ENCODE measurements around the gene CMC2.

The CMC2 gene

DNA sequence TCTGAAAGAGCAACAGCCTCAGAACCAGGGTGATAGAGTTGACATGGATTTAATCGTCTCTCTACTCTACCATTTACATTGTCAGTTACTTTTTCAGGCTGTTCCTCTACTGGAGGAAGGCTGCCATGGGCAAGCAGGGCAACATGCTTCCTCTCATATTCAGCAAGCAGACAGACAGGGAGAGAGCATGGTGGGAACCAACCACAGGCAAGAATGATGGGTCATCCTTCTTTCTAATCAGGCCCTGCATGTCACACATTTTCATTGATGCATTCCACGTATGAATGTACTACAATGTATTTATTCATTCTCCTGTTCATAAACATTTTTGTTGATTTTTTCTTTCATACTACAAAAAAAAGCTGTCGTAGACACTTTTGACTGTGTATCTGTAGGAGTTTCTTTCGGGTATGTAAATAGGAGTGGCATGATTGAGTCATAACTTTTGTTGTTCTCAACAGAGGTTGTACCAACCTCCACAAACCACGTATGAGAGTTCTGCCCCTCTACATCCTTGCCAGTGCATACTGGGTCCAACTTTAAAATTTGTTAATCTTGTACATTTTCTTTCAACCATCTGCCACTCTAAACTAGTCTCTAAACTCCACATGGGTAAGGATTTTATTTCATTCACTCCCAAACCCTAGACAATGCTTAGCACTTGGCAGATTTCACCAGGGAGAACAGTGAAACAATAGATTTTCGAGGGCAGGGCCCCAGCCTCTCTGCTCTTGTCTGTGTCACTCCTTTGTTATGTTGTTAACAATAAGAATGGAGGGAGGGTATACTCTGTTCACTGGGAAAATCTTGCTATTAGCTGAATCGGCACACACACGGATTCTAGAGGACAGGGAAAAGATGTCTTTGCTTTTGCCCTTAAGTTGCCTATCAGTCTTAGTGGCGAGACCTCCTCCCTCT lies 58.7 kb downstream of the CMC2 start:
- no peaks in the 10 kb centered on the region for H3K9me2 ChIP-seq (replicated peaks; ENCODE audit: insufficient read depth, low read length)
- no peak for TF ChIP-seq EZH2phosphoT487 (conservative IDR thresholded peaks at IDR 0.05; ENCODE audit: low read length)
- no peaks in the 10 kb centered on the region for H3K27me3 ChIP-seq (ENCODE audit: low read length)
- H3K4me2 ChIP-seq (ENCODE audit: low read depth, low read length, poor library complexity, severe bottlenecking) = no peak overlapping the region
- H3K27ac ChIP-seq (ENCODE audit: low read depth, low read length) = no peak overlapping the region
- no peak overlapping the region for H3K9ac ChIP-seq (ENCODE audit: low read length)
- H3K36me3 ChIP-seq (ENCODE audit: low read length) = no peaks in the 10 kb centered on the region
- no peaks in the 10 kb centered on the region for H3K9me3 ChIP-seq (ENCODE audit: insufficient read depth, low read length)
- no peaks in the 10 kb centered on the region for H3K79me2 ChIP-seq (ENCODE audit: insufficient read depth, low read length)
- no peaks in the 10 kb centered on the region for H3F3A ChIP-seq (ENCODE audit: insufficient read depth)
- H3K4me3 ChIP-seq (ENCODE audit: insufficient read depth, low read length, poor library complexity, severe bottlenecking) = no peak overlapping the region
- no peak overlapping the region for H2AFZ ChIP-seq (ENCODE audit: low read depth, low read length, severe bottlenecking)
- H4K20me1 ChIP-seq (ENCODE audit: low read depth, low read length) = no peaks in the 10 kb centered on the region

DNA sequence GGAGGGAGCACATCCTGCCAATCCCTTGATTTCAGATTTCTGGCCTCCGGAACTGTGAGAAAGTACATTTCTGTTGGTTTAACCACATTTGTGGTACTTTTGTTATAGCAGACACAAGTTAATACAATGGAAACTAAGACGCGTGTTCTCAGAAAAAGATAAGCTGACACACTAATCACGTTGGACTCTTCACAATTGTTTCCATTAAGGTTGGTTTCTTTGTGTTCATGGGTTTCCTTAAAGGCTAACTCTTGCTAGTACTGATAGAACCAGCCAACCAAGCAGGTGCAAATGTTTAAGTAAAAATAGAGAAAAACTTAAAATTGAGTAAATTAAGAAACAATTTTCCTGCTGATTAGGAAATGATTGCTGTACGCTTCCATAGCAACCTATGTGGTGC lies 59.4 kb downstream of the CMC2 start:
- TF ChIP-seq, protein P1, sequence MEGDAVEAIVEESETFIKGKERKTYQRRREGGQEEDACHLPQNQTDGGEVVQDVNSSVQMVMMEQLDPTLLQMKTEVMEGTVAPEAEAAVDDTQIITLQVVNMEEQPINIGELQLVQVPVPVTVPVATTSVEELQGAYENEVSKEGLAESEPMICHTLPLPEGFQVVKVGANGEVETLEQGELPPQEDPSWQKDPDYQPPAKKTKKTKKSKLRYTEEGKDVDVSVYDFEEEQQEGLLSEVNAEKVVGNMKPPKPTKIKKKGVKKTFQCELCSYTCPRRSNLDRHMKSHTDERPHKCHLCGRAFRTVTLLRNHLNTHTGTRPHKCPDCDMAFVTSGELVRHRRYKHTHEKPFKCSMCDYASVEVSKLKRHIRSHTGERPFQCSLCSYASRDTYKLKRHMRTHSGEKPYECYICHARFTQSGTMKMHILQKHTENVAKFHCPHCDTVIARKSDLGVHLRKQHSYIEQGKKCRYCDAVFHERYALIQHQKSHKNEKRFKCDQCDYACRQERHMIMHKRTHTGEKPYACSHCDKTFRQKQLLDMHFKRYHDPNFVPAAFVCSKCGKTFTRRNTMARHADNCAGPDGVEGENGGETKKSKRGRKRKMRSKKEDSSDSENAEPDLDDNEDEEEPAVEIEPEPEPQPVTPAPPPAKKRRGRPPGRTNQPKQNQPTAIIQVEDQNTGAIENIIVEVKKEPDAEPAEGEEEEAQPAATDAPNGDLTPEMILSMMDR (IDR thresholded peaks at IDR 0.05; ENCODE audit: insufficient read depth, low read length, poor library complexity, severe bottlenecking) = no peak
- no peak for TF ChIP-seq EZH2phosphoT487 (conservative IDR thresholded peaks at IDR 0.05; ENCODE audit: low read length)
- Histone ChIP-seq H3K36me3 (ENCODE audit: low read length) (no peaks in the 10 kb centered on the region), H3K79me2 (ENCODE audit: insufficient read depth, low read length) (no peaks in the 10 kb centered on the region), H3K4me3 (ENCODE audit: insufficient read depth, low read length, poor library complexity, severe bottlenecking) (no peak overlapping the region), H3F3A (ENCODE audit: insufficient read depth) (no peaks in the 10 kb centered on the region), H4K20me1 (ENCODE audit: low read depth, low read length) (no peaks in the 10 kb centered on the region), H3K4me2 (ENCODE audit: low read depth, low read length, poor library complexity, severe bottlenecking) (no peak overlapping the region), H3K27ac (ENCODE audit: low read depth, low read length) (no peak overlapping the region), H3K9me2 (replicated peaks; ENCODE audit: insufficient read depth, low read length) (no peaks in the 10 kb centered on the region), H2AFZ (ENCODE audit: low read depth, low read length, severe bottlenecking) (no peak overlapping the region), H3K27me3 (ENCODE audit: low read length) (no peaks in the 10 kb centered on the region), H3K9me3 (ENCODE audit: insufficient read depth, low read length) (no peaks in the 10 kb centered on the region), H3K9ac (ENCODE audit: low read length) (no peak overlapping the region)

DNA sequence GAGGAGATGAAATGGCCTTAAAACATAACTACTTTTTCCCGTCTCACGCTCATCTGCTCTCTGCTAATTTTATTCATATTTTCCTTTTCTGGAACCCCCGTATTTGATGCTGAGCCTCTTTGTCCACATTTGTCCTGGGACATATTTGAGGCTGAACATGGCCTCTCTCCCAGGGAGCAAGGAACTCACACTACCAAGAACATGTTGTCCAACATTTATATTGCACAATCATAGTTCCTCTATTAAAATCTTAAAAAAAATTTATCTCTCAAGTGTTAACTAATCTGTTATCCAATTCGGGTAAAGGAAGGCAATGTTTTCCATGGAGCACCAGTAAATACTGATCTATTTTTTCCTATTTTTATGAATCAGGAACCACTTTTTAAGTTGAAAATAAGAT lies 60.2 kb downstream of the CMC2 start:
- no peaks in the 10 kb centered on the region for H3K27me3 ChIP-seq (ENCODE audit: low read length)
- H3K4me3 ChIP-seq (ENCODE audit: insufficient read depth, low read length, poor library complexity, severe bottlenecking) = no peak overlapping the region
- no peaks in the 10 kb centered on the region for H3K79me2 ChIP-seq (ENCODE audit: insufficient read depth, low read length)
- no peaks in the 10 kb centered on the region for H3F3A ChIP-seq (ENCODE audit: insufficient read depth)
- H3K9ac ChIP-seq (ENCODE audit: low read length) = no peak overlapping the region
- no peak overlapping the region for H3K4me2 ChIP-seq (ENCODE audit: low read depth, low read length, poor library complexity, severe bottlenecking)
- H2AFZ ChIP-seq (ENCODE audit: low read depth, low read length, severe bottlenecking) = no peak overlapping the region
- no peaks in the 10 kb centered on the region for H3K36me3 ChIP-seq (ENCODE audit: low read length)
- no peak overlapping the region for H3K27ac ChIP-seq (ENCODE audit: low read depth, low read length)
- no peaks in the 10 kb centered on the region for H4K20me1 ChIP-seq (ENCODE audit: low read depth, low read length)
- no peaks in the 10 kb centered on the region for H3K9me2 ChIP-seq (replicated peaks; ENCODE audit: insufficient read depth, low read length)
- no peaks in the 10 kb centered on the region for H3K9me3 ChIP-seq (ENCODE audit: insufficient read depth, low read length)
- TF ChIP-seq, protein P1 (IDR thresholded peaks at IDR 0.05; ENCODE audit: insufficient read depth, low read length, poor library complexity, severe bottlenecking) = no peak
- TF ChIP-seq EZH2phosphoT487 (conservative IDR thresholded peaks at IDR 0.05; ENCODE audit: low read length) = no peak

Data from SU-DHL-6 (cell line).